GM20431 (cell line): Measurements from ENCODE around the gene PDE8B.
"Not testable (repeated sequence)": the region's sequence is repeated elsewhere in the genome, so short reads cannot be mapped to it uniquely, and the experiment has no call there.

Experiments used
- in situ Hi-C: fragments of 300-500 bp; cut with MseI, MboI; formaldehyde crosslinking; loops from one replicate; pipeline ENCODE4 v1.15.0; 2020; ENCODE audit warnings: low sequenced_read_pairs; ENCODE audit not compliant: unreplicated experiment

Gene PDE8B

GRCh38 chr5:77343165-77343564 is 132.7 kb downstream of the PDE8B start:
- in situ Hi-C loops: no loop called here

- in situ Hi-C loops: no loop called here
These were observed 137.1 kb downstream of the PDE8B start for GRCh38 chr5:77347435-77348098.

GRCh38 chr5:77353251-77353650 is 142.8 kb downstream of the PDE8B start:
- in situ Hi-C loops: no loop called here

- in situ Hi-C loops: no loop called here
These were observed 144.0 kb downstream of the PDE8B start for GRCh38 chr5:77354454-77354853.

GRCh38 chr5:77355080-77355479 is 144.6 kb downstream of the PDE8B start:
- in situ Hi-C loops: no loop called here

- in situ Hi-C loops: no loop called here
These were observed 145.3 kb downstream of the PDE8B start for GRCh38 chr5:77355751-77356150.

GRCh38 chr5:77356740-77357139 is 146.3 kb downstream of the PDE8B start:
- in situ Hi-C loops: no loop called here

- in situ Hi-C loops: no loop called here
These were observed 148.1 kb downstream of the PDE8B start for GRCh38 chr5:77358255-77359205.

GRCh38 chr5:77359231-77359630 is 148.8 kb downstream of the PDE8B start:
- in situ Hi-C loops: no loop called here

- in situ Hi-C loops: no loop called here
These were observed 149.9 kb downstream of the PDE8B start for GRCh38 chr5:77360381-77360780.

GRCh38 chr5:77360973-77361372 is 150.5 kb downstream of the PDE8B start:
- in situ Hi-C loops: no loop called here

GRCh38 chr5:77366717-77367500 is 156.4 kb downstream of the PDE8B start:
- in situ Hi-C loops: no loop called here

GRCh38 chr5:77367741-77368140 is 157.3 kb downstream of the PDE8B start:
- in situ Hi-C loops: no loop called here

- in situ Hi-C loops: no loop called here
These were observed 157.9 kb downstream of the PDE8B start for GRCh38 chr5:77368367-77368766.

- in situ Hi-C loops: no loop called here
These were observed 159.1 kb downstream of the PDE8B start for GRCh38 chr5:77369566-77369965.

GRCh38 chr5:77374686-77375085 is 164.2 kb downstream of the PDE8B start:
- in situ Hi-C loops: no loop called here

GRCh38 chr5:77376609-77377300 is 166.3 kb downstream of the PDE8B start:
- in situ Hi-C loops: no loop called here

GRCh38 chr5:77379558-77380061 is 169.1 kb downstream of the PDE8B start:
- in situ Hi-C loops: no loop called here

GRCh38 chr5:77380636-77381035 is 170.2 kb downstream of the PDE8B start:
- in situ Hi-C loops: no loop called here

- in situ Hi-C loops: not testable (repeated sequence)
These were observed 172.9 kb downstream of the PDE8B start for GRCh38 chr5:77383336-77383735.
